Measurements from ENCODE around the gene SLC38A4.
"Not testable (repeated sequence)": the region's sequence is repeated elsewhere in the genome, so short reads cannot be mapped to it uniquely, and the experiment has no call there.

SLC38A4 gene

DNA sequence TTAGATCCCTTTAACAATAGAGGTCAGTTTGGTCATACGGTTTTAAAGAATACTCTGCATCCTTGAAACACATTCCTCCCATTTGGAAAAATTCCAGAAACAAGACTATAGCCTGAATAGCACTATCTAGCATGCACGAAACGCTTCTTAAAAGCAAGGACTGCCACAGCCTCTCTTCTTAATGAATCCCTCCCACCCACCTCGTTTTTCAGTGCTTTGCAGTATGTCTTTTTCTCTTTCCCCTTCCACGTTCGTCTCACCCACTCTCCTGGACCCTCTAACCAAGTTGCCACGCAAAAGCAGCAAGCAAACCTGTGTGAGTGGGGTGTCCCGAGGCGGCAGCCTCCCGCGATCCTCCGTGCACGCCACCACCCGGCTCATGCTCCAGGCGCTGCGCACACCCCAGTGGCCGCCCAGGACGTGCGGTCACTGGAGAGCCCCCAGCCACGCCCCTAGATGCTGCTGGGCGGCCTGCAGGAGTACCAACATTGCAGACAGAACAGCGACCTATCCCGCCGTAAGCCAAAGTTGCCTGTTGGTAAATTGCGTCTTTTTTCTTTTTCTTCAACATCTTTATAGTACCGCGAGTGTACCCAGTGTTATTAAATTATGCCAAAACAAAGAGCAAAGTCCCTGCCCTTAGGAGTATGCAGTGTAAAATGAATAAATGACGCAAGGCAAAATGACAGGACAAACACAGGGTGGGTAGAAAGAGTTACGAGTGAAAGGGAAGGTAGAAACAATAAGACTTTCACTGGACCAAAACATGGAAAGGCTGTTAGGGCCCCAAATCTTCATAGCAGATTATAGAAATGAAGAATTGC is at the start of gene SLC38A4:
TSS of gene SLC38A4 (minus strand) at position 407 of the 824 bp plus-strand sequence. CDS start 32,926 bp downstream, outside the sequence.
- no peak for DNase-seq

DNA sequence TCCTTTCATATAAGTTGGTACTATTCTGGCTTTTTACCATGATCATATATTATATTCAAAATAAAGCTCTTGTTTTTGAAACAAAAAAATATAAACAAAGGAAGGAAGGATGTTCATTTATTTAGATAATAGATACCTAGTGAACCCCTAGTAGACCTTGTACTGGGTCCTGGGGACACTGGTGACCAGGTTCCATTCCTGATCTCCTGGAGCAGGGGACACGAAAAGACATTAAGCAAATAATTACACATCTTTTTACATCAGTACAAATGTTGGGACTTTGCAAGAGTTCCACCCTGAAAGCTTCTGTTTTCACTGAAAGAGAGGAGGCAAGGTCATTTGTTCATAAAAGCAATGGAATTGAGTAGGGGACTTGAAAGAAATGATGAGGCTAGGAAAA is 49.3 kb upstream of the SLC38A4 start:
- DNase-seq, result no peak

- DNase-seq, result no peak
These were observed 48.8 kb upstream of the SLC38A4 start for GRCh38 chr12:46874642-46875041.

DNA sequence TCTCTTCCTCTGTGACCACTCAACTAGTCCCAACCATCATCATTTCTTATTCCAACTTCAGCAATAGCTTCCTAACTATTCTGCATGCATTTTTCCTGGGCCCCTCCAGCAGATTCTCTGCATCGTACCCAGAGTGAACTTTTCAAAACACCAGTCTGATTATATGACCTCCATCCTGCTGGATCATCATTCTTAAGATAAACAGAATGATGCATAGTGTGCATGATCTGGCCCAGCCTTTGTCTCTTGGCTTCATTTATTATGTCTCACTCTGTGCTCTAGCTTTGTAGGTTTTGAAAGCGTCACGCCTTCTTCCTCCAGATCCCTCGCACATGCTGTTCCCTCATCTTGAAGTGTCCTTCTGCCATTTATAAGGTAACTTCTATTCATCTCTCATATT is 46.3 kb upstream of the SLC38A4 start:
- no peak for DNase-seq

- no peak for DNase-seq
These were observed 39.5 kb upstream of the SLC38A4 start for GRCh38 chr12:46865311-46865710.

DNA sequence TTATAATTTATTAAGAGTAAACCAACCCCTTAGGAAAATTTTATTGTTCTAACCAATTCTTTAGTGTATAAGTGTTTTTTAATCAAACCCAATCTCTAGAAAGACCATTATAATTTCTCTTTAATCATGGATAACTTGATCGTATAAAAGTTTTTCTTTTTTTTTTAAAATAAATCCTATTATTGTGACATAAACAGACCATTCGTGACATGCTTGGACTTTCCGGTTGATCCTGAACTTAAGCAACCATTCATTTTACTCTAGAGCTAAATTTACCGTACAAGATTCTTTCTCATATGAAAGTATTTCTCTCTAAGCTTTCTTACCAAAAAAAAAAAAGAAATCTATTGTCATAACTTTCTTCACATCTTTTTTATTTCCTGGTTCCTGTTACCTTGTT is 32.6 kb upstream of the SLC38A4 start:
- no peak for DNase-seq

GRCh38 chr12:46857486-46857885 is 31.7 kb upstream of the SLC38A4 start:
- DNase-seq, result no peak

- DNase-seq, result no peak
These were observed 30.0 kb upstream of the SLC38A4 start for GRCh38 chr12:46855760-46856159.

DNA sequence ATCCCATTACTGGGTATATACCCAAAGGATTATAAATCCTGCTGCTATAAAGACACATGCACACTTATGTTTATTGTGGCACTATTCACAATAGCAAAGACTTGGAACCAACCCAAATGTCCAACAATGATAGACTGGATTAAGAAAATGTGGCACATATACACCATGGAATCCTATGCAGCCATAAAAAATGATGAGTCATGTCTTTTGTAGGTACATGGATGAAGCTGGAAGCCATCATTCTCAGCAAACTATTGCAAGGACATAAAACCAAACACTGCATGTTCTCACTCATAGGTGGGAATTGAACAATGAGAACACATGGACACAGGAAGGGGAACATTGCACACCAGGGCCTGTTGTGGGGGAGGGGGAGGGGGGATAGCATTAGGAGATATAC is 28.4 kb upstream of the SLC38A4 start:
- not testable (repeated sequence) for DNase-seq

- not testable (repeated sequence) for DNase-seq
These were observed 23.0 kb upstream of the SLC38A4 start for GRCh38 chr12:46848792-46849191.

- DNase-seq, result no peak
These were observed 21.2 kb upstream of the SLC38A4 start for GRCh38 chr12:46847001-46847400.

- DNase-seq, result no peak
These were observed 18.0 kb upstream of the SLC38A4 start for GRCh38 chr12:46843811-46844210.

- DNase-seq, result no peak
These were observed 16.1 kb upstream of the SLC38A4 start for GRCh38 chr12:46841891-46842290.

DNA sequence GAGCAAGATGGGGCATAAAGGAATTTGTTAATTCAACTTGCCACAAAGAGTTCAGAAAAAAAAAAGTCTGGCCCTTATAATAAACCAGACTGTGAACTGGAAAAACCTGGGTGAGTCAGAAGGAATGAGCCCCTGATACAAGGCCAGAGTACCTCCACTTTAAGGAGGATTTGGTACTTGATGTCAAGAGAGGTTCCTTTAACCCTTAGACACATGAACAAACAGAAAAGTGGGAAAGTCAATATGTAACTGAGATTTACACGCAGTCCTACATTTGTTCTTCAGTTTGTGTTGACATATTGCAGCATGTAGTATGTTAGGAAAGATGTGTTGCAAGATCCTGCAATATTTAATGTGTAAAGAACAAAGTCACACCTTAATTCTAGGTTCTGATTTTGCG is 14.2 kb upstream of the SLC38A4 start:
- no peak for DNase-seq

- no peak for DNase-seq
These were observed 13.4 kb upstream of the SLC38A4 start for GRCh38 chr12:46839232-46839631.

DNA sequence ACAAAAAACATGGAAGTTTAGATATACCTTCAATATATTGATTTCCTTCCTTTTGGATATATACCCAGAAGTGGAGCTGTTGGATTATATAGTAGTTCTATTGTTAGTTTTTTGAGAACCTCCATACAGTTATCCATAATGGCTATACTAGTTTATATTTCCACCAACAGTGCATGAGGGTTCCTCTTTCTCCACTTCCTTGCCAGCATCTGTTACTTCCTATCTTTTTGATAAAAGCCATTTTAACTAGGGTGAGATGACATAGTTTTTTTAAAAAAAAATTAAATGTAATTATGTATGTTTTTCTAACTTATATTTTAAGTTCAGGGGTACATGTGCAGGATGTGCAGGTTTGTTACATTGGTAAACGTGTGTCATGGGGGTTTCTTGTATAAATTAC is 10.0 kb upstream of the SLC38A4 start:
- DNase-seq, result no peak

DNA sequence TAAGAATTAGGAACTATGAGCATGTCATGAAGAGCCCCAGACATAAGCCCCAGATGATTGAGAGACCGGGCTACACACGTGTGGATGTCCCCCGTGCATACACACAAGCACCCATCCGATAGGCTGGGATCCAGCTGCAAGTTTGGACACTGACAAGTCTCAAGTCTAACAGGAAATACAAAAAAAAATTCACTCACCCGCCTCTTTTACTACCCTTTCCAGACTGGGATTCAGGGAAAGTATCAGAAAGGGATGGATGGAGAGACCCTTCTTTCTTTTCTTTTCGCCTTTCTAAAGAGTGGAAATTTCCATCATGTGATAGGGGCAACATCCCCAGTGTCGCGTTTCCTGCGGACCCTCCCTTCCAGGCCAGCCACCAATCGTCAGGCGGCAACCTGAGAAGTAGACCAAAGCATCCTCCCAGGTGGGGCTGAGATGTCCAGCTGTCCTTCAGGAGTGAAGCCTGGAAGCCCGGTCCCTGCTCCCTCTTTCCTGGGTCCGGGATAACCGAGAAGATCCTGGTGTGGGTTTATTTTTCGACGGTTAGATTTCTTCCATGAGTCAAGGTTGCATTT is 6.4 kb upstream of the SLC38A4 start:
- DNase-seq, result no peak

DNA sequence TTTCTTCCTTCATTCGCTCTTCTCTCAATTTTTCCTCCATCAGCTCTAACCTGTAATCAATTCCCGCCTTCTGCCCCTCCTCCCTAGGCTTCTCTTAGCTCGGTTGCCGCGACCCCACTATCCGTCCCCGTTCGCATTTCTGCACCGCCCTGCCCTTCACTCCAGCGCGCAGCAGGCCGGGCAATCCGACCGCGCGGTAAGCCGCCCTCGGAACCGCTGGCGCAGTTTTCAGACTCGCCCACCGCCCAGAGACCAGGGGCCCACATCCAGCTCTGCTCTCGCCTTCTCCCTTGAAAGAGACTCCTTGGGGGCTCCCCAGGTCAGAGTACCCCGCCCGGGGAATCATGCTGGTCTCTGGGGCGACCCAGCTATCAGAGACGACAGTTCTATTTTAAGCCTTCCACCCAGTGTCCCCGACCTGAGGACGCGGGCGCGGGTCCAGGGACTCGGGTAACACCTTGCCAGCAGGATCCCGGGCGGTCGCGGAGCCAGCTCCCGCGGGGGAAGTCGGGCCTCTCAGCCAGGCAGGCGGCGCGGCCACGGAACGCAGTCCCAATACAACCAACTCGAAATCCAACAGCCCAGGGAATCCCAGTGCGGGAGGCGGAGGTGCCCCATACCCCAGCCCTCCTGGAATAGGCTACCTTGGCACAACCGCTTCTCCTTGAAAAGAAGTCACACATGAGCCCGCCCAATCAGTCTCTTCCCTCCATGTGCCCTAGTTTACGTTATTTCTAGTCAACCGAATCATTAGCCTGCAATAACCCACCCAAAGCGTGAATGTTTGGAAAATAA is 5.7 kb upstream of the SLC38A4 start:
- DNase-seq, result peak; percentile 55

GRCh38 chr12:46830731-46831334 is 5.0 kb upstream of the SLC38A4 start:
- peak; percentile 57 for DNase-seq

GRCh38 chr12:46824709-46825108 is 1.1 kb downstream of the SLC38A4 start:
- DNase-seq, result no peak

GRCh38 chr12:46818642-46819041 is 7.2 kb downstream of the SLC38A4 start:
- no peak for DNase-seq

- no peak for DNase-seq
These were observed 10.0 kb downstream of the SLC38A4 start for GRCh38 chr12:46815809-46816208.

- DNase-seq, result no peak
These were observed 11.7 kb downstream of the SLC38A4 start for GRCh38 chr12:46814143-46814542.
